ENCODE measurements around the gene MDH1. TPM values are rescaled to one million over a fixed set of nuclear protein-coding genes. Genes with fewer than 3 reads are reported as not detected.

MDH1 gene
- total RNA-seq, 1 donor from 2014 or later: 80.5 TPM

DNA sequence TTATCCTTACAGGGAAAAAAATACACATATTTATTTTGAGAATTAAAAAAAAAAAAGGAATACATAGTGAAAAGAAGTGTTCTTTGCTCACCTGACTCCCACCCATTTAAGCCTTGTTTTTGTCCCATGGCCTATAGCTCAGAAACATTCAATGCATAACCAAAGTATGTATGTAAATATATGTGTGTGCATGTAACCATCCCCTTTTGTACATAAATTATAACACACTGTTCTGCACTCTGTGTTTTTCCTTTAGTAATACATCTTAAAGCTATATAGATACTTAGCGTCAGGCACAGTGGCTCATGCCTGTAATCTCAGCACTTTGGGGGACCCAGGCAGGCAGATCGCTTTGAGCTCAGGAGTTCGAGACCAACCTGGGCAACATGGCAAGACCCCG, 21.8 kb downstream of the MDH1 start:
- no peak overlapping the region for H3K4me3 Mint-ChIP-seq (ENCODE audit: unreplicated experiment)
- no peaks in the 10 kb centered on the region for H3K9me3 Mint-ChIP-seq (ENCODE audit: unreplicated experiment)
- H3K36me3 Mint-ChIP-seq (ENCODE audit: low read depth, unreplicated experiment): no peaks in the 10 kb centered on the region
- peaks cover 3% of the 10 kb centered on the region for H3K27me3 Mint-ChIP-seq (ENCODE audit: unreplicated experiment)
- TF ChIP-seq, protein P1, sequence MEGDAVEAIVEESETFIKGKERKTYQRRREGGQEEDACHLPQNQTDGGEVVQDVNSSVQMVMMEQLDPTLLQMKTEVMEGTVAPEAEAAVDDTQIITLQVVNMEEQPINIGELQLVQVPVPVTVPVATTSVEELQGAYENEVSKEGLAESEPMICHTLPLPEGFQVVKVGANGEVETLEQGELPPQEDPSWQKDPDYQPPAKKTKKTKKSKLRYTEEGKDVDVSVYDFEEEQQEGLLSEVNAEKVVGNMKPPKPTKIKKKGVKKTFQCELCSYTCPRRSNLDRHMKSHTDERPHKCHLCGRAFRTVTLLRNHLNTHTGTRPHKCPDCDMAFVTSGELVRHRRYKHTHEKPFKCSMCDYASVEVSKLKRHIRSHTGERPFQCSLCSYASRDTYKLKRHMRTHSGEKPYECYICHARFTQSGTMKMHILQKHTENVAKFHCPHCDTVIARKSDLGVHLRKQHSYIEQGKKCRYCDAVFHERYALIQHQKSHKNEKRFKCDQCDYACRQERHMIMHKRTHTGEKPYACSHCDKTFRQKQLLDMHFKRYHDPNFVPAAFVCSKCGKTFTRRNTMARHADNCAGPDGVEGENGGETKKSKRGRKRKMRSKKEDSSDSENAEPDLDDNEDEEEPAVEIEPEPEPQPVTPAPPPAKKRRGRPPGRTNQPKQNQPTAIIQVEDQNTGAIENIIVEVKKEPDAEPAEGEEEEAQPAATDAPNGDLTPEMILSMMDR (IDR thresholded peaks at IDR 0.05; ENCODE audit: unreplicated experiment): no peak
- no peak overlapping the region for H3K27ac Mint-ChIP-seq (ENCODE audit: unreplicated experiment)
- no peak for DNase-seq (ENCODE audit: low spot score)
- peaks cover 25% of the 10 kb centered on the region for H3K4me1 Mint-ChIP-seq (ENCODE audit: unreplicated experiment)

DNA sequence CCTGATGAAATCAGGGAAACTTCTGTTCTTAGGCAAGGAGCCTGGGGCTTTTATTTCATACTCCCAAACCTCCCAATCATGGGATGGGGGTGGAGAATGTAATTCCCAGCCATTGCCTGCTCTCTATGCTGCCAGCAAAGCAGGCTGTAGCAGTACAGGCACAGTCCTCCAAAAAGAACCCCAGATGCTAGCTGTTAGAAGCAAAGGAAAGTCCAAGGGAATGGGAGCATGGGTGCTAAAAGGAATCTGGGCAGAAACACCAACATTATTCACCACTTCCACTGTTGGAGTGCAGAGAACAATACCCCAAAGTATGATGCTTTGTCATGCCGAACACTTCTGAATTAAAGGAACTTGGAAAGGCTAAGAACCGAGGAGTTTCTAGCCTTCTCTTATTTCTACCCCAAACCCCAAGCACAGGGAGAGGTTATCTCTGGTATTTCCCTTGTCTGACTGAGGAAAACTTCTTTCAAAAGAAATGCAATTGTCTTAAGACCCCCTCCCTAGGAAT, 24.7 kb downstream of the MDH1 start:
- H3K36me3 Mint-ChIP-seq (ENCODE audit: low read depth, unreplicated experiment): no peaks in the 10 kb centered on the region
- DNase-seq (ENCODE audit: low spot score): no peak
- H3K4me3 Mint-ChIP-seq (ENCODE audit: unreplicated experiment): no peak overlapping the region
- peaks cover 3% of the 10 kb centered on the region for H3K27me3 Mint-ChIP-seq (ENCODE audit: unreplicated experiment)
- no peaks in the 10 kb centered on the region for H3K9me3 Mint-ChIP-seq (ENCODE audit: unreplicated experiment)
- H3K4me1 Mint-ChIP-seq (ENCODE audit: unreplicated experiment): peaks cover 39% of the 10 kb centered on the region
- TF ChIP-seq, protein P1 (IDR thresholded peaks at IDR 0.05; ENCODE audit: unreplicated experiment): no peak
- H3K27ac Mint-ChIP-seq (ENCODE audit: unreplicated experiment): peak overlapping the region; percentile 99

DNA sequence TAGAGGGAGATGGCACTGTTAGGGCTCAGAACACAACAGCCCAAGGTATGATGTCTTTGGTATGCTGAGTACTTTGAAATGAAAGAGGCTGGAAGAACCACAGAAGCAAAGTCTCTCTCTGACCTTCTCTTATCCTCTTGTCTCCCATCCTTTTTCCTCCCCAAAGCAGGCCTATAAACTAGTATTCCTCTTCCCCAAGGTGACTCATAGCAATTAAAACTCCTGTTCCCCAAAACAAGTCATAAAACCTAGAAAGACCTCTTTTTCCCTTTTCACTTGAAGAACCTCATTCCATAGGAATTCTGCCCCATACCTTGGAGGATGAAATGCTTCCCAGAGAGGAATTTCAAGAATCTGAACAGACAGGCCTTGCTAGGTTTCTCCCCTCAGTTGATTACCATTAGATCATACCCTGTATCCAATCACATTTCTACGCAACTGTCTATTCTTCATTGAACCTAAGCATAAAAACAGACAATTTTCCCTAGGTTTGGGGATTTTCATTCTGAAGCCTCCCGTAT, 25.7 kb downstream of the MDH1 start:
- no peak overlapping the region for H3K4me3 Mint-ChIP-seq (ENCODE audit: unreplicated experiment)
- peaks cover 3% of the 10 kb centered on the region for H3K27me3 Mint-ChIP-seq (ENCODE audit: unreplicated experiment)

DNA sequence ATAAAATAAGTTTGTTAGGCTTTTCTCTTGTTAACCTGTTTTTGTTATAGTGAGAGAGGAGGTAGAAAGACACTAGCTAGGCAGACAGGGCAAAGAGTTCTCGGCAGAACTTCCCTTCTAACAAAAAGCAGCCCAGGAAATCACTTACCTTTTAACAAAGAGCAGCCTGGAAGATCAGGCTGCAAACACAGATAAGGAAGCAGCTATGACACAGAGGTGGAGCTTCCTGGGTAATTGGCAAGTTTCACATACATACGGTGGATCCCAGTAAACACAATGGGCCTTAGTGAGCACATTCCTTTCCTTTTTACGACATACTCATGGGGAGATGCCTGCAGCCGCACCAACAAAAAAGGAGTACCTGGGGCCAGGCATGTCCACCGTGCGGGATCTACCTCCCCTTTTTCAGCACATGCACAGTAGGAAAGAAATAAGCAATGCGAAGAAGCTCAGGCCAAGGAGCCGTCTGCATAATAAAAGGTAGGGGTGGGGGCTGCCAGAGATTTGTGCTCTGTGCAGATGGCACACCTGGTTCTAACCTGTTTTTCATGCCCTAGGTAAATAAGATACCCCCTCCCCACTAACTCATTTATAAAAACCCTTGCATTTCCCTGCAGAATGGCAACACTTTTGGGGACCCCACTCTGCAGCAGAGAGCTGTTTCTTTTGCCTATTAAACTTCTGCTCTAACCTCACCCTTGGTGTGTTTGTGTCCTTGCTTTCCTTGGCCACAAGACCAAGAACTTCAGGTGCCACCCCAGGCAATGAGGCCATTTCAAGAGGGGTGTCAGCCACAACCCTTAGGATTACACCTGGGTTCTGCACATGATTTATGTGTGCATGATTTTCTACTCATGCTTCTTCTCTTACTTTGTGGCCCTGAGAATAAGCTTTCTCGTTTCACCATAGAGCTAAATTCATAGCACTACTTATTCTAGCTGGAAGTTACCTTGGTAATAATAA, 26.5 kb downstream of the MDH1 start:
- H3K27me3 Mint-ChIP-seq (ENCODE audit: unreplicated experiment): peaks cover 3% of the 10 kb centered on the region
- peaks cover 39% of the 10 kb centered on the region for H3K4me1 Mint-ChIP-seq (ENCODE audit: unreplicated experiment)
- H3K27ac Mint-ChIP-seq (ENCODE audit: unreplicated experiment): peak overlapping the region; percentile 99
- H3K9me3 Mint-ChIP-seq (ENCODE audit: unreplicated experiment): no peaks in the 10 kb centered on the region
- TF ChIP-seq, protein P1 (IDR thresholded peaks at IDR 0.05; ENCODE audit: unreplicated experiment): no peak
- no peak overlapping the region for H3K4me3 Mint-ChIP-seq (ENCODE audit: unreplicated experiment)
- DNase-seq (ENCODE audit: low spot score): no peak
- peaks cover 5% of the 10 kb centered on the region for H3K36me3 Mint-ChIP-seq (ENCODE audit: low read depth, unreplicated experiment)

More for the DNA sequence above, 25.7 kb downstream of the MDH1 start:
- Mint-ChIP-seq H3K4me1 (ENCODE audit: unreplicated experiment) (peaks cover 39% of the 10 kb centered on the region), H3K27ac (ENCODE audit: unreplicated experiment) (peak overlapping the region; percentile 99), H3K36me3 (ENCODE audit: low read depth, unreplicated experiment) (peaks cover 3% of the 10 kb centered on the region), H3K9me3 (ENCODE audit: unreplicated experiment) (no peaks in the 10 kb centered on the region)
- TF ChIP-seq, protein P1 (IDR thresholded peaks at IDR 0.05; ENCODE audit: unreplicated experiment): no peak
- no peak for DNase-seq (ENCODE audit: low spot score)

DNA sequence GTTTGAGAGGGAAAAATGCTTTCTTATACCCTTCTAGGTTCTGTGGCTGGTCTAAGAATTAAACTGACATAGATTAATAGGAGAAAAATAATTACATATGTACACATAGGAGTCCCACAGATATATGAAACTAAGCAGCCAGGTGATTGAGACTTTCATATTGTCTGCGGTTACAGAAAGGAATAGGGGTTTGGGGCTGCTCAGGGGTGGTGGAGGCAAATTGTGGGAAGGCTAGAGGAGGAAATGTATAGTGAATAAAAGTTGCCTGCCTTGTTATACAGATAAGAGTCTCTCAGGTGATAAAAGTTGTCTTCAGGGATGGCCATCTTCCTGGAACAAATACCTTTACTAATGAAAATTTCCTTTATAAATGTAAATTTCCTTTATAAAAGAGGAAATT, 28.6 kb downstream of the MDH1 start:
- H3K9me3 Mint-ChIP-seq (ENCODE audit: unreplicated experiment): no peaks in the 10 kb centered on the region
- H3K36me3 Mint-ChIP-seq (ENCODE audit: low read depth, unreplicated experiment): peaks cover 11% of the 10 kb centered on the region
- peaks cover 39% of the 10 kb centered on the region for H3K4me1 Mint-ChIP-seq (ENCODE audit: unreplicated experiment)
- DNase-seq (ENCODE audit: low spot score): no peak
- no peak overlapping the region for H3K4me3 Mint-ChIP-seq (ENCODE audit: unreplicated experiment)
- TF ChIP-seq, protein P1 (IDR thresholded peaks at IDR 0.05; ENCODE audit: unreplicated experiment): no peak
- H3K27ac Mint-ChIP-seq (ENCODE audit: unreplicated experiment): peak overlapping the region; percentile 81
- H3K27me3 Mint-ChIP-seq (ENCODE audit: unreplicated experiment): peaks cover 3% of the 10 kb centered on the region
